ENCODE results near the gene PRRX2.
"Not testable (repeated sequence)": the region's sequence is repeated elsewhere in the genome, so short reads cannot be mapped to it uniquely, and the experiment has no call there.

Gene PRRX2

DNA sequence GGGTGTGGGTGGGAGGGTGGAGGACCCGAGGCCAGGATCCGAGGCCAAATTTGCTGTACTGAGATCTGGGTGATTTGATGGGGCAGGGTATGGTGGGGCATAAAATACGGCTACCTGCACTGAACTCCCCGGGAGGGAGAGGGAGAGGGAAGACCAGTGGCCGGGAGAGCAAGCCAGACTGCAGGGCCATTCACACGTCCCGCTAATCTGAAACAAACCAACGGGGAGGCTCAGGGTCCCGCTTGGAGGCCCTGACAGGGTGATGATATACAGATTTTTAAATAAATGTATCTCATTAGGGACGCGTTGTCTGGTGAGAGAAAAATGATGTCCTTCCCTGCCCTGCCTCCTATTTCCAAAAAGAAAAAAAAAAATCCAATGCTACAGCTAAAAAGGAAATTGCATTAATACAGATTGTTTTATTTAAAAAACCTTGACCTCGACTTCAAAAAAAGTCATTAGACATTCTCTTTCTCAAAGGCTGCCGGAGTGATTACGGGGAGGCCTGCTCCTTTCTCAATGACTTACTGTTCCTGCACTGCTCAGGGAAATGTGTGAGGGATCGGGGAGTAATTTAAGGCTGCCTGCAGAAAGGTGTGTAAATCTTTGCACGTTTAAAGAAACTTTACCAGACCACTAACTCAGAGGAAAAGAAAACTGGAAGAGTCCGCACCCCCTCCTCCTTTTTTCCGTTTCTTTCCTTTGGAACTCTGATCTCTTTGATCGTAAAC lies 11.5 kb upstream of the PRRX2 start:
- peak in 1 of 2 experiments; percentile 19 for DNase-seq (ENCODE audit: low read depth in 2 of 2)

DNA sequence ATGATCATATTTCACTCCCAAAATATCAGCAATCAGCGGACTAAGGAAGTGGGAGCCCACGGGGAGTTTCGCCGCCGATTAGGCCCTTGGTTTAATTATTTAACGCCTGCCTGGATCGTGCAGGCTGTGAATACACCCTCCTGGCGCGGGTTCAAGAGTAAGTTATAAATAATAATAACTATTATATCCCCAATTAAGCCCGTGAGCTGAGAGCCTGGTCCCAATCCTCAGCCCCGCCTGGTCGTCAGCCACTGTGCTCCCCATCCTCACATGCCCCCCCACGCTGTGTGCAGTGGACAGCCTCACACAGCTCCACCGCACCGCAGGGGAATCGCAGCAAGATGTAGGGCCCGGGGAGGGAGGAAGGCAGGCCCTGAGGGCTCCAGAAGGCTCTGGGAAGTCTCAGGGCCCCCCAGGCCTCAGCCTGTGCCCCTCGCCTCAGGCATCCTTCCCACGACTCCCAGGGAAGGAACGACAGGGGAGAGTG lies 10.8 kb upstream of the PRRX2 start:
- DNase-seq (ENCODE audit: low read depth in 2 of 2): no peak

DNA sequence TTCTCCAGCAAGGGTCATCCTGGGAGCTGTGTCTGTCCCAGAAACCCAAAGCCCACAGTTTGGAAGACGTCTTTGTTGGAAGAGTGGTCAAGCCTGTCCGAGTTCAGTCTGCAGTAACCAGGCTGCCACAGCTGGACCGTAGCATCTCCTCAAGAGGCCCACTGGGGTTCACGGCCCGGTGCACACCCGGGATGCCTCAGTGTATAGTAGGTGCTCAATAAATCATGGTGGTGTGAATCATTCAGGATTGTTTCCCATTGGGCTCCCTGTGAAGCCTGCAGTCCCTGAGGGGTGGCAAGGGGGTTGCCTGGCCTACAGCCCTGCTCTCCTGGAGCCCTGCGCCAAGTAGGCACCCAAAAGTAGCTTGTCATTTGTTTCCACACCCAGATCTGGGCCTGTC lies 10.3 kb upstream of the PRRX2 start:
- no peak for DNase-seq (ENCODE audit: low read depth in 2 of 2)

DNA sequence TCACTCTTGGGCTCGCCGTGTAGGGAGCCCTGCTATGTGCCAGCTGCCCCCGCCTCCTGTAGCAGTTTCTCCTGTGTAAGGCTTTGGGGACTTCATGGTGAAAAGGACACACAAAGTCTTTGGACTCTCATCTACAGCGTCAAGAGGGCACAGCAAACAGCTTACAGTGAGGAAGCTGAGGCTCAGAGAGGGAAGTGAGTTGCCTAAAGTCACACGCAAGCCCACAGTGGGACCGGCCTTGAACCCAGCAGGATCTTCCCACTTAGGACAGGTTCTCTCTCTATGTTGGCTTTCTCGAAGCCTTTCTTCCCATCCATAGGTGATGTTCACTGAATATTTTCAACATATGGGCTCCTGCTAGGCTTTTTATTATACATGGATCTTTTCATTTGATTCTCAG lies 9.8 kb upstream of the PRRX2 start:
- DNase-seq (ENCODE audit: low read depth in 2 of 2): no peak

DNA sequence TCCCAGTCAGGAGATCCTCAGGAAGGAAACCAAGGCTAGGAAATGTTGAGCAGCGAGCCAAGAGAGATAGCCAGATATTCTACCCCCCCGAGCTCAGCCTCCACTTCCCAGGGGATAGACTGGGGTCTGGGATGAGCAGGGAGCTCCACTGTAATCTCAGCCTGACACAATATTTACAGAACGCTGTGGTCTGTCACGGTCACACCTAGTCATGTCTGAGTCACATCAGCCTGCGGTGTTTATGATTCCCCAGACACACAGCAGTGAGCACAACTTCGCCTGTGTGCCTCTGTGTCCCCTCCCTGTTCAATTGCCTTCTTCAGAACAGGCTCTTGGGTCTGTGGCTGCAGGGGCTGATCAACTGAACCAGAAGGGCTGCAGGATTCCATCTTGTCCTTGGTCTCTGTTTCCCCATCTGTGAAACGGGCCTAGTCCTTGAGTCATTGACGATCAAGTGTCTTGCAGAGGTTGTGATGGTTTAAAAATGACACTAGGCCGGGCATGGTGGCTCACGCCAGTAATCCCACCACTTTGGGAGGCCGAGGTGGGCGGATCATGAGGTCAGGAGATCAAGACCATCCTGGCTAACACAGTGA lies 8.6 kb upstream of the PRRX2 start:
- DNase-seq (ENCODE audit: low read depth in 2 of 2): peak in 1 of 2 experiments; percentile 37

DNA sequence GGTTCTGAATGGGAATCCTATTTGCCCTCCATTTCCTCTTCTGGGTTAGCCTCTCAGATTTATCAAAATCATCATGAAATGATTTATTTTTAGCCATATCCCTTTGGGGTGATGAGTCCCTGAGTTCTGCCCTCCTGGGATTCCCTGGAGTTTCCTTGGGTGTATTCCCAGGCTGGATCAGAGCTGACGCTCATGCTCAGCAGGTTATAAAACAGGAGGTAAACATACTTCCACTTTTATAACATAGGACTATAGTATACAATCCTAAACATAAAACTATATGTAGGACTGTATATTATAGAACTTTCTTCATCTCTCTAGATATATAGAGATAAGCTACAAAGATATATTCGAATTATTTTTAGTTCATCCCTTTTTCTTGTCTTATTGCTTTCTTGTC lies 4.4 kb upstream of the PRRX2 start:
- no peak for DNase-seq (ENCODE audit: low read depth in 2 of 2)

DNA sequence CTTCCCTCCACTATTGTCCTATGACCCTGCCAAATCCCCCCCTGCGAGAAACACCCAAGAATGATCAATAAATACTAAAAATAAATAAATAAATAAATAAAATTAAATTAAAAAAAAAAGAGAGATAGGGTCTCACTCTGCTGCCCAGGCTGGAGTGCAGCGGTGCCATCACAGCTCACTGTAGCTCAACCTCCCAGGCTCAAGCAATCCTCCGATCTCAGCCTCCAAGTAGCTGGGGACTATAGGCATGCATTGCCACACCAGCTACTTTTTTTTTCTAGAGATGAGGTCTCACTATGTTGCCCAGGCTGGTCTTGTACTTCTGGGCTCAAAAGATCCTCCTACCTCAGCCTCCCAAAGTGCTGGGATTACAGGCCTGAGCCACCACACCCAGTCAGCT lies 3.2 kb upstream of the PRRX2 start:
- DNase-seq (ENCODE audit: low read depth in 2 of 2): not testable (repeated sequence)

DNA sequence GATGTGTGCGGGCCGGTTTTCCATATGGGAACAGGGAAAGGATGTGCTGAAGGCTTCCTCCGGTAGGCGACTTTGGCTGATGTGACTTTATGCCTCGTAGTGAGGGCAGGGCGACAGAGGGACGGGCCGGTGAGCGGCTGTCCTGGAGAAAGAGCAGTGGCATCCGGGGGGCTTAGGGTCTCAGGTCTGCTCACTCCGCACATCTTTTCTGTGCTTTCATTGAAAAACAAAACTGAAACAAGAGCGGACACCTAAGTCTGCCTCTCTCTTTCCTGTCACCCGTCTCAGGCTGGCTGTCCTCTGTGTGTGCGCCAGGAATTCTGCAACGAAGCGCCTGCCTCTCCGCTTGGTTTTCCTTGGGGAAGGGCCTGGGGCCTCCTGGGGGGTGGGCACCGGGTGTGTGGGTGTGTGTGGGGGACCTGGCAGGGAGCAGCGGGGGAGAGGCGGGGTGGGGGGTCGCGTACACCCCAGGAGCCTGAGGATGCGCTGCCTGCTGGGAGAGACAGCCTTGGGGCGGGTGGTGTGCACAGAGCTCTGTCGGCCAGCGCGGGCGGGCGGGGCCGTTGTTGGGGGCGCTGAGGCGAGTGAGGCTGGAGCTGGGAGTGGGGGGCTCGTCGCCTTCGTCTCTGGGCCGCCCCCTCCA lies 580 bp upstream of the PRRX2 start:
- DNase-seq (ENCODE audit: low read depth in 2 of 2): no peak

DNA sequence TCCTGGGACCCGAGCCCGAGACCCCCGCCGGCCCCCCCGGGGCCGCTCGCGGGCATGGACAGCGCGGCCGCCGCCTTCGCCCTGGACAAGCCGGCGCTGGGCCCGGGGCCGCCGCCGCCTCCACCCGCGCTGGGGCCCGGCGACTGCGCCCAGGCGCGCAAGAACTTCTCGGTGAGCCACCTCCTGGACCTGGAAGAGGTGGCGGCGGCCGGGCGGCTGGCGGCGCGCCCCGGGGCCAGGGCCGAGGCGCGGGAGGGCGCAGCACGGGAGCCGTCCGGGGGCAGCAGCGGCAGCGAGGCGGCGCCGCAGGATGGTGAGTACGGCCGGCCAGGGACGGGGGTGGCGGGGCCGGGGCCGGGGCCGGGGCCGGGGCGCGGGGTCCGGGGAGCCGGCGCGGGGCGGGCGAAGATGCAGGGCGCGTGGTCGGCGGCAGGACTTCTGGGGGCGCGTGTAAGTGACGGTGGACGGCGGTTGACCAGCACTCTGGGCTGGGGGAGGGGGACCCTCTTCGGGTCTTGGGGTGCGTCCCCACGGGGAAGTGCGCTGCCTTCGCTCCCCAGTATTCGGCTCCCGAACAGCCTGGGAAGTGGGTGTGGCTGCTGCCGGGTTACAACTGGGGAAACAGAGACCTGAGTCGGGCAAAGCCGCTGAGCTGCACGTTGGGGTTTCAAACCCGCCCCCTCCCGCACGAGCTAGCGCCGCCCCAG lies 520 bp downstream of the PRRX2 start:
- no peak for DNase-seq (ENCODE audit: low read depth in 2 of 2)

DNA sequence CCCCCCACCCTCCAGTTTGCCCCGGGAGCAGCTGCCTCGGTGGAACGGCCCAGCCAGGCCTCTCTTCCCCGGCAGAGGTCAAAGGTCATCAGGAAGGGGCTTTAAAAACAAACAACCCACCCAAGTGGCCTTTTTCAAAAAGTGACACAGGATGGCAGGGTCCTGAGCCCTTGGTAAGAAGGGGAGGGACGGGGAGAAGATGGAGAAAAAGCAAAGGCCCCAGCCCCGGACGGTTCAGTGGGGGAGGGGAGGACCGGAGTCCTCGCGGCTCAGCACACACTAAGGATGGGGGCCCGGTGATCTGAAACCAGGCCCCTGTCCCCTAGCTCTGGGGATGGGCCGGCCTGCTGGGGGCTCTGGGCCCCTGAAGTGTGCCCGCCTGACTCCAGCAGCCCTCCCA lies 1.1 kb downstream of the PRRX2 start:
- no peak for DNase-seq (ENCODE audit: low read depth in 2 of 2)

DNA sequence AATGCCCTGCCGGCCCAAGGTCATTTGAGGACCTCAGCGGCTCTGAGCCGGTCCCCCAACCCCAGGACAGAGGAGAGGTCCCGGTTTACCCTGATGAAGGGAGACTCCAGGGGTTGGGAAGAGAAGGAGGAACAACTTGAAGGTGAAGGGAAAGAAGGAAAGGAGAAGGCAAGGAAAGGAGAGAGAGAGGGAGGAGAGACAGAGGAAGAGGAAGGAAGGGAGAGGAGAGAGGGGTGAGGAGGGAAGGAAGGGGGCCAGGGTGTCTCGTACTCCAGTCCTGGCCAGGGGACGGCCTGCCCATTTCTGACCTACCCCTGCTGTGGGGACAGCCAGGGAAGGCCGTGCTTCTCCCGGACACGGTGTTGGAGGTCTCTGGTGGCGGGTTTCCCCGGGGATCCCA lies 1.9 kb downstream of the PRRX2 start:
- DNase-seq (ENCODE audit: low read depth in 2 of 2): no peak

DNA sequence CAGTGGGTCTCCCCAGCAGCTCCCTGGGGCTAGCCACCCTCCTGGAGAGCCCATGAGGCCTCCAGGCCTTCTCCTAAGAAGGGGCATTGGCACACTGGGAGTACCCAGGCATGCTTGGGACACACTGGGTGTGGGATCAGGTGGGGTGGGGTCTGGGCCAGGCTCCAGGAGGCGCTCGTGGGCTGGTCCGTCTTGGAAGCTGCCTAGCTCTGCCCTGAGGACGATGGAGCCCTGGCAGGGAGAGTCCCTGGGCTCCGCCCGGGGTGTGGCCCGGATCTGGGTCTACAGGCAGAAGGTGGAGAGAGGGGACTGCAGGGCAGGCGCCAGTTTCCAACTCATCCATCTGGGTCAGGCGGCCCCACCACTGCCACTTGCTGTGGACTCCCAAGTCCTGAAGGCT lies 2.4 kb downstream of the PRRX2 start:
- DNase-seq (ENCODE audit: low read depth in 2 of 2): no peak

DNA sequence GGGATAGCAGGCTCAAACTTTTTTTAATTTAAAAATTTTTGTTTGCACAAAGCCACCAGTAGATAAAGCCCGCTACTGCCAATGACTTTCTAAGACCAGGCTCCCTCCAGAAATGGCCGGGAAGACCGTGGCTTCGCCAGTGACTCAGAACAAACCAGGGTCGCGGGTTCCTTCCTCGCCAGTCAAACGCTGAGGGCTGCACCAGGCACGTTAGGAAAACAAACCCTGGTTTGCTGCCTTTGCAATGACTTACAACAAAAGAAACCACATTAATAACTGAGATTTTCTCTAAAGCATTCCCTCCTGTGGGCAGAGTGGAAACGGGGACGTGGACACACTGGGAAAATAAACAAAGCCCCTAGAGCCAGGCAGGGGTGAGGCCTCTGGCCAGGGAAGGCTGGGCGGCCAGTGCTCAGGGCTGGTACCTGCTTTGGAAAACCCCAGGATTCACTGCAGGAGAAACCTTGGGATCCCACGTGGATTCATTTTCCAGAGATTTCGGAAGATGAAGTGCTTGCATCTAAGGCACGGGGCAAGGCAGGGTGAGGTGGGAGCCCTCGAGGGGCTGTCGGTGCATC lies 3.8 kb downstream of the PRRX2 start:
- DNase-seq (ENCODE audit: low read depth in 2 of 2): no peak

DNA sequence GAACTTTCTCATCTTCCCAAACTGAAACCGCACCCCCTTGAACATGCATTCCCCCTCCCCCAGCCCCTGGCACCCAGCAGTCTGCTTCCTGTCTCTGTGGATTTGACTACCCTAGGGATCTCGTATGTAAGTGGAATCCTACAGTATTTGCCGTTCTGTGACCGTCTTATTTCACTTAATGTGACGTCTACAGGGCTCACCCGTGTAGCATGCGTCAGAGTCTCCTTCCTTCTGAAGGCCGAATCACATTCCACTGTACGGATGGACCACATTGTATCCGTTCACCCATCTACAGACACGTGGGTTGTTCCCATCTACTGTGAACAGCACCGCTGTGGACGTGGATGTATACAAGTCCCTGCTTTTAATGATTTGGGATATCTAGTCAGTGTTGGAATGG lies 4.5 kb downstream of the PRRX2 start:
- no peak for DNase-seq (ENCODE audit: low read depth in 2 of 2)

DNA sequence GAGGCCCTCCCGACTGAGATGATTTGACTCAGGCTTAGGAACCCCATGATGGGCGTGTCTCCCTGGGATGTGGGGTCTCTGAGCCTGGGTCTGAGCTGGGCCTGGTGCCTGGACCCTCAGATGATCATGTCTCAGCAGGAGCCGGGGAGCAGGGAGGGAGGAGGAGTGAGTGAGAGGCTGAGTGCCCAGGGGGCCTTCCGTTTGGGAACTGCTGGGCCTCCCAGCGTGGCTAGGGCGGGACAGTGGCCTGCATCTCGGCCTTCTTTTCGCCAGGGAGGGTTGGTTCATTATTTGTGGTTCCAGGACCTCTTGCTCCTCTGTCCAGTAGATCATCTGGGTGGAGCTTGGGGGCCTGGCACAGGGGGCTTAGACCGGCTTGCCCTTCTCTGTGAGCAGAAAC lies 5.6 kb downstream of the PRRX2 start:
- no peak for DNase-seq (ENCODE audit: low read depth in 2 of 2)

DNA sequence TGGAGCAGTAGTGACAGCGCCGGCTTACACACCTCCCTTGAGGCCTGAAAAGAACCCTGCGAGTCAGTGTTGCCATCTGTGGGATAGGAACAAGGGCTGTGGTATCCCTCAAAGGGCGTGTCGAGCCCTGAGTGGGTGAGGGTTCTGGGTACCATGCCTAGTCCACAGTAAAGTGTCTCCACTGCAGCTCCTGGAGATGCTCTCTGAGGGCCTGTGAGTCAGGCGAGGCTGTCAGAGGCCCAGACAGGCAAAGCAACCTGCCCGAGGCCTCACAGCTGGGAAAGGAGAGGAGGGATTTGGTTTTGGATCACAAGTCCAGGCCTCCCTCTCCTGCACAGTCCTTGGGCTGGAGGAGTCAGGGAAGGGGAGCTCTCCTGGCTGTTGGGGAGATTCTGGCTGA lies 6.1 kb downstream of the PRRX2 start:
- DNase-seq (ENCODE audit: low read depth in 2 of 2): no peak

DNA sequence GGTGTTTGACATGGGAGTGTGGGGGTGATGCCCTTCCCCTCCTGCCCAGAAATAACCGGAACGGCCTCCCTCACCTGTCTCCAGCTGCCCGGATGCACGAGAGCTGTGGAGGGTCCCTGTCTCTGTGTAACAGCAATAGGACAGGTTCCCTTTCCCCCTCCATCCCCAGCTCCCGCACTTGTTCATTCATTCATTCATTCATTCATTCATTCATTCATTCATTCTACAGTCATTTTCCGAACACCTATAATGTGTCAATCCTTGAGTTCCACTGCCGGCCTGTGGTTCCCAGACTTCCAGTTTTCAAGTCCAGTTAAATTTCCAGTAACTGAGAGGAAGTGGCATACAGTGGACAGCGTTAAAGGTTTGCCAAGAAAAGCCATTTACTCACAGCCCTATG lies 7.3 kb downstream of the PRRX2 start:
- no peak for DNase-seq (ENCODE audit: low read depth in 2 of 2)

DNA sequence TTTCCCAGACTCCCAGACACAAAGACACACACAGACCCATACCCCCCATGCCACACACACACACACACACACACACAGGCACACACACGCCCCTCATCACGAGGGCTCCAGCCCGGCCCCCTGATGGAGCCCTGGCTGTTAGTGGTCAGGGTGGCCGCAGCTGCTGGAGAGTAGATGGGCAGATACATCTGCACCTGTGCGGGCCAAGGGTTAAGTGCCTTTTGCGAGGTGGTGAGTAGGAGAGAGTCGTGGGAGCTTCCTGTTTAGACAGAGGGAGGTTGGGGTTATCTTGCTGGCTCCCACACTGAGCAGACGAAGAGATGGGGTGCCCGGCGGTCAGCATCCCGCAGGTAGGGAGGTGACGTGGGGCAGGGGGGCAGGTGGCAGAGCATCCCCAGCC lies 8.2 kb downstream of the PRRX2 start:
- DNase-seq (ENCODE audit: low read depth in 2 of 2): no peak

DNA sequence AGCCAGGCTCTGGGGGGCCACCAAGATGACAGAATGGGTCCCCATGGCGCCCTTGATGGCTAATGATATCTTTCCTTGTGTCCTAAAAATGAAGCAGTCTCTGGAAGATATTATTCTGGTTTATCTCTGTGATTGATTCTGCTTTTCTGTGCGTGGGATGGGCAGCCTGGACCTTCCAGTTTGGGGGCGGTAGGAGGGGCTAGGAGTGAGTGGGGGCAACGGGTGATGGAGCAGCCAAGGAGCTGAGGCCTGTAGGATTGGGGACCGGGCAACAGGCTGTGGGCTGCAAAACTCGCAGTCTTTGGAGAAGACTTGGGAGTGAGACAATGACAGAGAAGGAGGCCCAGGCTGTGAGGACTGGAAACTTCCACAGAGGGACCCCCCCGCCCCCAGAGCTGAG lies 8.8 kb downstream of the PRRX2 start:
- no peak for DNase-seq (ENCODE audit: low read depth in 2 of 2)

DNA sequence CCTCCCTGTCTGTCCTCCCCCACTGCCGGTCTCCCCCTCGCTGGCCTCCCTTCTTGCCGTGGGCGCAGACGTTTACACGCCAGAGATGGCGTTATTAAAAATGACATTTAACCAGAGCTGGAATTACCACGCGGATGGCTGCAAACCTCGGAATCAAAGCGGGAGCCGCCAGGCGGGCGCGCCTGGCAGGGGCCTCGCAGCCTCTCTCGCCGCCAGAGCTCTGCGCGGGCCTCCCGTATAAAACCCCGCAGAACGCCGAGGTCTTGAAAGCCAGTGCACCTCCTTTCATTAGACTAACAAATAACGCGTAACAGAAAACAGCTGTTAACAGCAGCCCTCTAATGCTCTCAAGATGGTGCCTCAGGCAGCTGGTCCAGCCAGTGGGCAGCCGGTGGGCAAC lies 10.2 kb downstream of the PRRX2 start:
- DNase-seq (ENCODE audit: low read depth in 2 of 2): peak in 1 of 2 experiments; percentile 29

DNA sequence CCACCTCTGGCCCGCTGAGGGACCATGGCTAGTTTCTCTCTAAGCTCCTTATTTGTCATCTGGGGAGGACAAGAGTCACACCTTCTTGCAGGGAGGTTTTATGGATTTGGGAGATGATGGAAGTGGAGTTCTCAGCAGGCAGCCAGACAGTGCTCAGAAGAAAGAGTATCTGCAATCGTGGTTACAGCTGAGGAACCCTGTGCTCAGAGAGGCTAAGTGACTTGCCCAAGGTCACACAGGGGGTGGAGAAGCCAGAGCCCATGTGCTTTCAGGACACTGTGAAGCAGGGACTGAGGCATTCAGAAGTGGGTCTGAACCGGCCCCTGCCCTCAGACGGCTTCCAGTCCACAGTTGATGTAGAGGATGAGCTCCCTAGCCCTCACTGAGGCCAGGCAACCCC lies 10.8 kb downstream of the PRRX2 start:
- DNase-seq (ENCODE audit: low read depth in 2 of 2): no peak

DNA sequence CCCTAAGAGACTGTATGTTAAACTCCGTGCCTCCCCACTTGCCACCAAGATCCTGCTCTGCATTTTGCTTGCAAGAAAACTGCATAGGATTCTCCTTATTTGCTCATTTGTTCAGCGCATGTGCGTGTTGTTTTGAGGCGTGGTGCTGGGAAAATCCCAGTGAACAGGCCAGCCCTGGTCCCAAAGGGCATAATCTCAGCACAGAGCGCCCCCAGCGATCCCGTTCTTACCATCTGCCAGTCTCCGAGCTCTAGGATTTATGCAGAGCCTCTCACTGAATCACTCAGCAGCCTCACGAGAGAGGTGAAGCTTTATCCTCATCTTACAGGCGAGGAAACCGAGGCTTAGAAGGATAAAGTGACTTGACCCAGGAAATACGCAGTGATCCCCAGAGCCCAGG lies 11.5 kb downstream of the PRRX2 start:
- no peak for DNase-seq (ENCODE audit: low read depth in 2 of 2)

Data from fibroblast of skin of left quadriceps (primary cell).